ENCODE results near the gene SLIT1.

Gene SLIT1

GRCh38 chr10:96992721-96993120 is 193.0 kb downstream of the SLIT1 start:
- DNase-seq = no peak

- DNase-seq = no peak
Measured at GRCh38 chr10:96991313-96991841, 194.4 kb downstream of the SLIT1 start.

- no peak for DNase-seq
Measured at GRCh38 chr10:96988426-96988825, 197.3 kb downstream of the SLIT1 start.

DNA sequence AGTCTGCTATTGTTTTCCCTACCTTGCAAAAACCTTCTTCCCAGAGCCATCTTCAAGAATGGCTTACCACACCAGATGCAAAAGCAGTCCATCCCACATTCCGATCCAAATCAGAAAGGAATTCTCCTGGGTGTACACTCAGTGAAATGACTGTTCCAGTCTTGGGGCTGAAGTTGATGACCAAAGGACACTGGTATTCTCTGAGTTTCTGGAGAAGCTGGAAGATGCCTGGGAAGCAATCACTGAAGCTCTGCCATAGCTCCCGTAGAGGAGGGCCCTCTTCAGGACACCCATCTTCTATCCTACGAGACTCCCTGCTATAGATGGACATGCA is 197.9 kb downstream of the SLIT1 start:
- no peak for DNase-seq

DNA sequence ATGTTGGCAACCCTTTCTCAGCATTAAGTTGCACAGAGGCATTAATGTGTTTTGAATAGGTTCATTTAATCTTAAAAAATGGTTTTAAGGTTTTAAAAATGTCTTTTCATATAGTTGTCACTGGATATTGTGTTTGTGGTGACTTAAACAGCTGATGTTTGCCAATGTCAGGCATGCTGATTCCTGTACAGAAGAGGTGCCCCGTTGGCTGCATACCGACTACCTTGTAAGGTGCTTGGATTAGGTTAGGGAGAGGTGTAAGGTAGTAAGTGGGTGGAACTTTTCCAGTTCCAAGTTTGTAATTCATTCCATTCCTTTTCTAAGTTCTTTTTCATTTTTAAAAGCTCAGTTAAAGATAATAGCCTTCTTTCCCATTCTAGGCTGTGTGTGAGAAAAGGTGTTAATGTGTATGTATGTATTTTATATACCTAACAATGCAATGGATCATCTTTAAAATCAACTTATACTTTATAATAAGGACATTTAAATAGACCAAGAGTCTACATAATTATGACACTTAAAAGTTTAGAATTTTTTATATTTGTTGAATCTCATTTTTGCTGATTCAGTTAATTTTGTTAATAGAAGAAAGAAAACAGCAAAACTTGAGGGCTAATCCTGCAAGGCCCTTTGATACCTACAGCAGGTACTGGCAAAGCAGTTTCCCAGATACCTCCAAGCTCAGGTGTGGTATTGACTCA is 198.5 kb downstream of the SLIT1 start:
- DNase-seq = no peak

DNA sequence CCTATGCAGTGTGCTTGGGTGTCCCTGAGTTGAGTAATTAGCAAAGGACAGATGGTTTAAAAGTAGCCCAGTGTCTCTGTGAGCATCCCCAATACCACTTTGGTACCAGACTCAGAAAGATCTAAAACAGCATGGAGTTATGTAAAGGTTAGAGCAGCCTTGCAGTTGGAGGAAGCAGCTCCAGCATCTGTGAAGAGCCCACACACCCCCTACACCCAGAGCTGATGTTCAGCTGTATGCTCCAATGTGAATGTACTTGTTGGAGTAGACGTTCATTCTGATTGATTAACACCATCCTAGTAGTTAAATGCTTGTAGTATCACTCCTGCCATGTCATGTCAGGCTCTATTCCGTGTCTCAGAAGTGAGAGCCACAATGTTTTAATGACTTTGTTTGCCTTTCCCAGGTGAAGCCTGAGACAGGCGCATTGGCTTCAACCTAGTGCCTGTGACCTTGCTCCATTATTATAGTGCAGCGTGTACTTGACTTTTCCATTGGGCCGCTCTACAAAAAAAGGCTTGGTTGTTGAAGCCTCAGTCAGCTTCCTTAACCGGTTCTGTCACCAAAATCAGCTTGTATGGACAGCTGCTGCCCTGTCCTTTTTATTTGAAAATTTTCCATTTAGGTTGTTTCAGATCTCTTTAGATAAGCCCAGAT is 199.4 kb downstream of the SLIT1 start:
- DNase-seq = no peak

GRCh38 chr10:96984541-96985131 is 201.1 kb downstream of the SLIT1 start:
- peak; percentile 24 to 36 (median 30) for DNase-seq

- no peak for DNase-seq
Measured at GRCh38 chr10:96982149-96982930, 203.4 kb downstream of the SLIT1 start.

GRCh38 chr10:96978621-96979154 is 207.1 kb downstream of the SLIT1 start:
- DNase-seq = no peak

DNA sequence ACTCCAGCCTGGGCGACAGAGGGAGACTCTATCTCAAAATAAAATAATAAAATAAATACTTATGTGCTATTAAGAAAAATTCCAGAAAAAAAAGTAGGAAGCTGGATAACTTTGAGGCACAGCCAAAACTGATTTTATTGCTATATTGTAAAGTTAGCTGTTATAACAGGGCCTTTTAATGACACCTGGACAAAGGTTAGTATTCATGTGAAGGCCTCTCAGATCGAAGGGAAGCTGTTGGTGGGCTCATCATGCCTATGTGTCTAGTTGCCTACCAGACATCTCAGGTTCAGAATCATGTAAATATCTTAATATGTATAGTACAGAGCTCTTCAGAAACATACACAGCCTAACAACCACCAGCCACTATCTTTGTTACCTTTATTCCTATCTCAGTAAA is 210.6 kb downstream of the SLIT1 start:
- DNase-seq = no peak

DNA sequence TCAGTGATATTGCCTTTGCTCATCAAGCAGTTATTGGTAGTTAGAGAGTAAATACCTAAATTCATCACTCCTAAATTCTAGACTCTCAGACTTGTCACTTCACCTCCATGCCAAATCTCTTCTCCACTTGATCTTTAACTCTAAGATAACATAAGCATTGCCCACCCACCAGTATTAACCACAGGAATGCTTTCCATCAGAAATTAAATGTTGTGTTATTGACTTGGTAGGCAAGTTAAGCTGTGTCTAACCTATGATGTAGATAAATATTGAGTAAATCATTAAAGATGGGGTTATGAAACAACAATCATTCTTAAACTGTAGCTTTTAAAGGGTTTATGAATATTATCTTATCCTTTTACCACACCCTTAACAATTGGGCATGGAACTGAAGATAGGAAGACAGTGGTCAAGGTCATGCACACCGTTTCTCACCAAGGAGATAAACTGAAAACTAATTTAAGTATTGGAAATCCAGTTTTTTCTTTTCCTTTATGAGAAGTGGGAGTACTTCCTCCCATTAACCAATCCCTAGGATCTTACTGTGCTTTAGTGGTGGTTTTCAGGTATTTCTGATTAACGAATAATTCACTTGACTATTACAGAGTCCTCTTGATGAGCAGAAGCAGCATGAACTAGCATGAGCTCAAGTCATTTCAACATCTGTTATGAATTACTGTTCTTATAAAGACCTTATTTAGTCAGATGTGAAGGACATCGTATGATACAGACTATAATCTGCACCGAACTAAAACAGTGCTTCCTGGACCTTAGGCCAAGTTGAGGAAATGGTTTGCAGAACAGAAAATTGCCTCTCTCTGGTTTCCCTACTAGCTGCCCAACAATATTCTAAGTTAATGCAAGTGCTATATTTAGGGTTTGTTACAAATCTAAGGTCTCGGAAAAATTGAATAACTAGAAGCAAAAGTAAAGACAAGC is 211.7 kb downstream of the SLIT1 start:
- peak in 2 of 3 donors; percentile 9 for DNase-seq

DNA sequence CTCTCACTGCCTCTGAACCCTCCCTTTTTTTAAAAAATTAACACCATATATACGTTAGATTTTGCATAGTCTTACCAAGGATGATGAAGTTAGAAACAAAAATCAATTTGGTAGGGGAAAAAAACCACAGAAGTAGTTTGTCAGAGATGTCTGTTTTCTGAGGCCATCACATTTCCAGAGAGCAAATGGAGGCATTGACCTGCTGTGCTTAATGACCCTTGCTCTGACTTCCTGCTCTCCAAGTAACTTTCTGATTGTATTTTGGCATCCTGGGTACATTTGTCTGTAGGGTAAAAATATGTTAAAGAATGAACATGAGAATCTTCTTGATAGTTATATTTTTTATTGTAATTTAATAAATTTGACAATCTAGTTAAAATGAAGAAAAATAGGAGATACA is 213.5 kb downstream of the SLIT1 start:
- no peak for DNase-seq

GRCh38 chr10:96971324-96971723 is 214.4 kb downstream of the SLIT1 start:
- no peak for DNase-seq

- DNase-seq = no peak
Measured at GRCh38 chr10:96968682-96969423, 216.9 kb downstream of the SLIT1 start.

GRCh38 chr10:96967847-96968246 is 217.9 kb downstream of the SLIT1 start:
- DNase-seq = no peak

GRCh38 chr10:96964131-96964530 is 221.6 kb downstream of the SLIT1 start:
- DNase-seq = no peak

- DNase-seq = no peak
Measured at GRCh38 chr10:96960872-96961271, 224.9 kb downstream of the SLIT1 start.

DNA sequence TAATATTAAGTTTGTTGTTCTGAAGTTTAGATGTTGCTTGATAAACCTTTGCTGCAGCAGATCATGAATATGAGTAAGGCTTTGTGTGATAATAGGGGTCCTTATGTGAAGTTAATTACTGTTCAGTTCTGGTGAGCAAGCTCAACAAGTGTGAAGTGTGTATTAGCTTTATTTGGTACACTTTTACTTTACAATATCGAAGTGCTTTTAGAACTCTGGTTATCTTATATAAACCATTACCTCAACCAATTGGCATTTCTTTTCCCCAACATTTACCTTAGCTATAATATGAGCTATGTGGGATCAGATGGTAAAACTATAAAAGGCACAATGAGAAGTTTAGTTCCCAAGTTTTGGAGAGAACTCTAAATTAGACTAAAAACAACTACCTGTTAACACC is 226.0 kb downstream of the SLIT1 start:
- DNase-seq = no peak

- no peak for DNase-seq
Measured at GRCh38 chr10:96958071-96958470, 227.7 kb downstream of the SLIT1 start.

DNA sequence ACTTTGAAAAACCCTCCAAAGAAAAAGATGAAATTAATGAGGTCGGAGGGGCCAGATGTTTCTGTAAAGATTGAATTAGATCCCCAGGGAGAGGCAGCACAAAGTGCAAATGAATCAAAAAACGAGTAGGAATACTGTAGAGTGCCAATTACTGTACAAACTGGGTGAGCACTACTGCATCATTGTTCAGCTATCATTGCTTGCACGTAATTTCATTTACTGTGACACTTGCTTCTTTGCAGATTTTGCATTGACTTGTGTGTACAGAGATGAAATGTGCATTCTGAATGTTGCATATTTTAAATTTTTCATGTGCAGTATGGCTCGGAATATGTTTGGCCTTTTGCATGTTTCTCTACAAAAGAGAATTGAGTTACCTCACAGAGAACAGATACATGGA is 230.0 kb downstream of the SLIT1 start:
- DNase-seq = no peak

- no peak for DNase-seq
Measured at GRCh38 chr10:96951954-96952353, 233.8 kb downstream of the SLIT1 start.

Data from suppressor macrophage treated with lipopolysaccharide for 1 hour (primary cell).